HG02852 (cell line): ENCODE data around the gene LRMDA.

Experiments
- ATAC-seq: cut with Tn5 transposase; IDR thresholded peaks from one replicate; pipeline ENCODE4 v1.9.1; 2021; ENCODE audit warnings: mild to moderate bottlenecking, moderate library complexity; ENCODE audit not compliant: unreplicated experiment

The LRMDA gene

DNA sequence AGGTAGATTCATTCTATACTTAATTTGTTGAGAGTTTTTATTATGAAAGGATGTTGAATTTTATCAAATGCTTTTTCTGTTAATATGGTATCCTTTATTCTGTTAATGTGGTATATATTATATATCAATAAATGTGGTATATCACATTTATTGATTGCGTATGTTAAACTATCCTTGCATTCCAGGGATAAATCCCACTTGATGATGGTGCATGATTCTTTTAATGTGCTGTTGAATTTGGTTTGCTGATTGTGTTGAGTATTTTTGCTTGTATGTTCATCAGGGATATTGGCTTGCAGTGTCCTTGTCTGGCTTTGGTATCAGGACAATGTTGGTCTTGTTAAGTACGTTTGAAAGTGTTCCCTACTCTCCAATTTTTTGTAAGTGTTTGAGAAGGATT lies 11.9 kb downstream of the LRMDA start:
- no peak for ATAC-seq

DNA sequence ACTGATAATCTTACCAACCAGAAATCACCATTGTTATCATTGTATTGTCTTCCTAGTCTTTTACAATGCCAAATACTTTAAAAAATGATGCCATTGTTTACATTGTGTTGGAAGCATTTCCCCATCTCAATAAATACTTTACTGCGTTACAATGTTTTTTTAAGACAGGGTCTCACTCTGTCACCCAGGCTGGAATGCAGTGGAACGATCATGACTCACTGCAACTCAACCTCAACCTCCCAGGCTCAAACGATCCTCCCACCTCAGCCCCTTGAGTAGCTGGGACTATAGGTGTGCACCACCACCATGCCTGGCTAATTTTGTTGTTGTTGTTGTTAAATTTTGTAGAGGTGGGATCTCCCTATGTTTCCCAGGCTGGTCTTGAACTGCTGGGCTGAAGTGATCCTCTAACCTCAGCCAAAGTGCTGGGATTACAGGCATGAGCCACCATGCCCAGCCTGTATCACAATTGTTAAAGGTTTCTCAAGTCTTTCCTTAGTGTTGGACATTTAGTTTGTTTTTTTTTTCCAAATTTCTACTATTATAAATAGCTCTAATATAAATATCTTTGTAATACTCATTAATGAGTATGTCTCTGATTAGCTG lies 13.5 kb downstream of the LRMDA start:
- ATAC-seq: no peak

DNA sequence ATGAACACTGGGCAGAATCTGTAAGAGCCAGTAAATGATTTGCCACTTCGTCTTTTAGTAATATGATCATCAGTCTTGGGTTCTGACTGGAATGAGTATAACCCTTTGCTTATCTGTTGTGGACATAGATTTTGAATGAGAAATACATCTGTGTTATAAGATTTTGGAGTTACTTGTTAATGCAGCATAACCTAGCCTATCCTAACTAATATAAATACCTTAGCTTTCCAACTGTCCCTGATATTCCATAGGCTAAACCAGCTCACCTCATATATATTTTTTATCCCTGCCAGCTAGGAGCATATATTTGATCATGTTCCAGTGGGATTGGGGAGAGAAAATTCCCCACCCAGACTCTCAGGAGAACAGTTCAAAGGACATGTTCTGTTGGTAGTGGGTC lies 15.1 kb downstream of the LRMDA start:
- no peak for ATAC-seq

DNA sequence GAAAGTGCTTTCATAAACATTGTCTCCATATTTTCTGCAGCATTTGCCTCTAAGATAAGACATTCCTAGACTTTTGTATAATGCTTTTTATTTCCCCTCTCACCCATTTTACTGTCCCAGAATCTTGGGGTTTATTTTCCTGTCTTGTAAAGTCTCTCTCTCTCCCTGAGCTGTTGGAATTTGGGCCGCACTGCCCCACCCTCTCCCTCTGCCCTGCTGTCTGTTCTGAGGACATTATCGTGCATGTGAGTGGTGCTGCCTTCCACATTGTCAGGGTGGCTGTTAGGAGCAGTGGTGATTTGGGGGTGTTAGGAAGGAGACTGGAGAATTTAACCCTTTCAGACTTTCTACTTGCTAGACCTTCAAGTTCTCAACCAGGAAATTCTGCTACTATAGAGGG lies 16.7 kb downstream of the LRMDA start:
- no peak for ATAC-seq

DNA sequence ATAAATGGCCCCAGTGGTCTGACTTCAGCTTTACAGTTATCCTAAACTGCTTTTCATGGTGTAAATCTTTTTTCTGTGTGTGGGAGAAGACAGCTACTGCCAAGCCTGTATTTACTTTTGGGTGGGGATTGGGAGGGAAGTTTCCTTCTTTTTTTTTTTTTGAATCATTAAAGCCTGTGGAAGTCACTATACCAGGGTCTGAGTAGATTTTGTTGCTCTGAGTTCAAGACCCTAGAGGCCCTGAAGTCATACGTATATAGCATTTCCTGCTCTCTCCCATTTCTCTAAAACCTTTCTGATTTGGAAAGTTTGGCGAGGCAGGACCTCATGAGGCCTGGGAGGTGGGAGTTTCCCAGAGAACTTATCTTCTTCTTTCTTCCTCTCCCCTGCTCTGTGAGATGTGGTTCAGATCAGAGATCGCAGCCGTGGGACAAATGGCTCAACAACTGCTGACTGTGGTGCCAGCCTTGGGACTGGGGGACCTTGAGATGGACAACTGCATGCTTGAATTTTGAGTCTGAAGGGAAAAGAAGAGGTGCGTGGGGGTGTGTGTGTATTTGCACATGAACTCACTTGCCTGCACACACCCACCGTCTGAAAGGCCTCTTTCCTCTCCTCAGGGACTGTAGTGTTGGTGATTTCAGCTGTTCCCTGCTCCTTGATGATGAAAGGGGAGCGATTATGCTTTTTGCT lies 18.1 kb downstream of the LRMDA start:
- no peak for ATAC-seq

DNA sequence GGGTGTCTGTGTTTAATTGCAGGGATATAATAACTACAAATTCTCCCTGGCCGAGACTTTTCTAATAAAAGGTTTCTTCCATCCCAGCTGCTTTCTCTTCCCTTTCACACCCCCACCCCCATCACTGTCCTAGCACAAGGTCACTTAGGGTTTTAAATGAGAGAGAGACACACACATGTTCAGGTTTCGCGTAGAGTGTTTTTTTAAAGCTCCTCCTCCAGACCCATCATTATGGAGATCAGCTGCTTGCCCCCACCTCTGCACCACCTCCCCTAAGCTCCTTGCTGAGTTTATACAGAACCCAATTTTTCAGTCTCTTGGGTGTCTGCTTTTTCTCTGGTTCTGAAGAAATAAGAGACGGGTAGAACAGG lies 18.6 kb downstream of the LRMDA start:
- no peak for ATAC-seq

DNA sequence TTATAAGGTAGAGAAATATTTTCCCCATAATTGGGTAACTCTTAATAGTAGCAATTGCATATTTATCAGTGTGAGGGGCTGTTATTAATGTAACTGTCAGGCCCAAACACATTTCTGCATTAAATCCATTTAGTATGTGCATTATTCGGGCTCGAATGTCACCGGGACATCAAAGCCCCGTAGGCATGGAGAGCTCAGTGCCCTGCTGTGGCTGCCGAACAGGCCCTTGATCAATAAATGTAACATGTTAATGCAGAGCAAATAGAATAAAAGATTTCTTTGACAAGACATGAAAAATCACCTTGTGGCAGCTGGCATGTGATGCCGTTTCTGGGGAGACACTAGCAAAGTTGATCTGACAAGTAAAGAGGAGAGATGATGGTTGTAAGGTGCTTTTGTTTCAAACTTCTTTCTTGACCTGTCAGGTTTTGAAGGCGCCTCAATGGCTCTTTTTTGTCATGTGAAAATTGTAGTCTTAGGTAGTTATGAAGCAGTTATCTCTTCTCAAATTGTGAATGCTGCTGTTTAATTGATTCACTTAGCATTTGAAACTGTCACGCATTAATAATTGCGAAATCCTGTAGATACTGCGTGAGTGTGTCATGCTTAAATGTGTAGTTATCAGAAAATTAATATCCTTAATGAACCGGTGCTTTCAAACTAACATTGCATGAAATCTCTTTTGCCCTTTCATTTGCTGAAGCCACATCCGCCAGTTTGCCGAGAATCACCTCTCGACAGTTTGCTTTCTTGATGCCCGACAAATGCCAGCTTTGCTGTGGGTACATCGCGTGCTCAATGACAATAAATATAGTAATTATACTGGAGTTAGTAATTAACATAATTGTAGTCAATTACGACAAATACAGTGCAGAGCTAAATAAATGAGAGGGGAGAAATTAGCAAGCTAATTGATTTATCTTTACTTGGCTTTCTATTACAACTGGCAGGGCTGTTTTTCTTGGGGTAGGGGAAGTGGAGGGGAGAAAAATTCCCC lies 19.5 kb downstream of the LRMDA start:
- no peak for ATAC-seq

DNA sequence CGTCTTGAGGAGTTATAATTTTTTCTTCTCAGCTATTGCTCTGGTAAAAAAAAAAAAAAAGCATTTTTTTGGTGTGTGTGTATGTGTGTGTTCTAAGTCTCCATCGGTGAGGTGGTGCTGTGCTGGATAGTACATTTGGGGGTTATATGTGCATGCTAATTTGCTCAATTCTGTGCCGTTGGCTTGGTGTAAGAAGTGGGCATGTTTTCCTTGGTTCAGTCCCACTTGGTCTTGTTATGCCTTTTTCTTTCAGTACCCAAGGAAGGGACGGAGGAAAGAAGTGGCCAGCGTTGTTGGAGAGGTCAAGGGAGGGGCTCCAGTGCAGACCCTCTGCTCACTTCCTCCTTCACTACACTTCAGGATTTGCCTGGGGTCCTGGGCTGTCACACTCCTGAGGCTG lies 20.4 kb downstream of the LRMDA start:
- no peak for ATAC-seq

DNA sequence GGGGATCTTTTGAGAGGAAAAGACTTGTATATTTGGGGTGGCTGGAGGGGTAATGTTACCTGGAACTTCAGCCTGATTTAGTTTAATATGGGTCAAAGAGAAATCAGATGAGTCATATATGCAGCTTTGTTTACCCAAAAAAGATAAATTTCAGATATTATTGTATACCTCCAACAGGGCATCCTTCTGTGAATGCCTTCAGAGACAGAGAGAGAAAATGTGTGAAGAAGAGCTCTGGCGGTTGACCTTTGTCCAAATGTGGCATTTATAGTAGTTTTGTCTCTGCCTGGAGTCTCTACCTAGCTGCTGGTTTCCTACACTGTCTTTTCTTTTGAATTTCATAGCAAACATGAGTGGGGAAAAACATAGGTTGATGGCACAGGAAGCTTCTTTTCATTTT lies 21.6 kb downstream of the LRMDA start:
- no peak for ATAC-seq

DNA sequence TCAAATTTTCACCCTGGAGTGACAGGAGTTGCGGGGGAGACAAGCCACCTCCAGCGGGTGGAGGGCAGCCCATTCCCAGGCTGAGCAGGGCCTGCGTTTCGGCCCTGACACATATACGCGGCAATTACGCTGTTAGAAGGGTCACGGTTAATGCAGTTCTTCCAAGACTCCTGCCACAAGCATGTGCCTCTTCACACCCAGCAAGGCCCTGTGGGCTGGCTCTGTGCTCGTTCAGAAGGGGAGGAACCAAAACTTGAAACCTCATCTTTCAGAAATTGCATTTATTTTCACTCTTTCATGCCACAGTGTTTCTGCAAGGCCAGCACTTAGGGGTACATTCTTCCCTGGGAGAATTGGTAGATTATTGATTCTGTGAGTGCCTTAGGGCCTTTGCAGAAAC lies 24.7 kb downstream of the LRMDA start:
- ATAC-seq: no peak

DNA sequence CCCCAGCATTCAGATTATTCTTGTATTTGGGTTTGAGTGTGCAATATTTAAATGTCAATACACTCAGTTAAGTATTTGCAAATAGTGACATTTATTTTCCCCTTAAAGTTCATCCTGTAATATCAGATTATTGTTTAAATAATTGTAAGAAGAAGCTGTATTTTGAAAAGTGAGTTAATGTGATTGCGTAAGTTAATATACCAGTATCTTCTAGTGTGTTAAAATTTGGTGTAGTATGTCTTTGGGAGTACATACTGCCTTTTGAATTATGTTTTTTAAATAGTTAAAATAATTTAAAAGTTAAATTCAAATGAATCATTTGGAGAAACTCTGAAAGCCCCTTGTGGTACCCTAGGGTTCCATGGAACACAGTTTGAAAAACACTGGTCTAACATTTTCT lies 28.6 kb downstream of the LRMDA start:
- ATAC-seq: no peak

DNA sequence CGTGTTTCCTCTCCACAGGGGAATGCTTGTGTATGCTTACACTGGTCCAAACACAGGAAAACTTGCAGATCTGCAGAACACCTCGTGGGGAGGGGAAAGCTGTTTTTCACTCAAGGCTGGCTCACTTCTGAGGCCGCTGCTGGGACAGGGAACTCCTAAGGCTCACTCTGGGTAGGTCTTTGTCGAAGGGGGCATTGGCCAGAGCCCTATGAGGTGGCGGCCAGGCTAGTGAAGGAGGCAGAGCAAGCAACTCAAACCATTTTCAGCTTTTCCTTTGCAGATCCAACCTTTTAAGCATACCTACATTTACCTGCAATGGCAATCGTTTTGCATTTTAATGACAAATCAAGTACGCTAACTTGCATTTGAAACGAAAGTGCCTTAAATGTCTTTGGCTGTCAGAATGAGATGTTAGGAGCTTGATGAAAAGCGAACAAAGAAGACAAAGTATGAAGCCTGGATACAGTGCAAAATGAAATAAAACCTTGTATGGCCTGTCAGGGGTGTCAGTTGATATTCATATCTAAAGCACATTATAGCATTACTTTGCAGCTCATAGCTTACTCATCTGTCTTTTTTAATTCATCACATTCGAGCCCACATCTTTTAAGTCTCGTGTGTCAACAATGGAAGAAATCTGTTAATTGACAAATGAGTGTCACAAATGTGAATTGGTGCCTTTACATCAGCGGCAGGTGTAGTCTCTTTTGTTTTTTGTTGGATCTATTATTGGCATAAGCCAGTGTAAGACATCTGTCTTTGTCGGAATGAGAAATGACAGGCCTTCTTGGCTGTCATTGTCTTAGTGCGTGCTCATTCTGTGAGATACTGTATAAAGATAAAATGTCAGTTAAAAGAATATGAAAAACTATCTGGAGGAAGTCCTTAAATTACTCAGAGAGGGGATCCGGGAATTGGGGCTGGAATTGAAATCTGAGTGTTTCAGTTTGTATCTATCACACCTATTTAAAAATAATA lies 30.5 kb downstream of the LRMDA start:
- no peak for ATAC-seq

DNA sequence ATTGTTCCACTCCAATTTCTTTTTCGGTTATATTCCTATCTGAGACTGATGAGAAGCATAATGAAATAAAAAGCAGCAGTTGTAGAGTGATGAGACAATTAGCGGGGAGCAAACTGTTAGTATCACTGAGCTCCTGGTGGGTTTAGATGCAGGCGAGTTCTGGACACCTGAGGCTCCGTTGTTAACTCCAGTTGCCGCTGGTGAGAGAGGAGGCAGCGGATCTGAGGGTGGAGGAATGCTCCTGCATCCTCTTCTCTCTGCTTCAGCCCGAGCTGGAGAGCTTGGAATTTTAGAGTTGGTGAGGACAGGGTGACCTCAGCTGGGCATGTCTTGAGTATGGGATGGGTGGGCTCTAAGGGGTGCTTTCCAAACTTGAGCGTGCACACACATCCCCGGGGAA lies 31.4 kb downstream of the LRMDA start:
- ATAC-seq: no peak

DNA sequence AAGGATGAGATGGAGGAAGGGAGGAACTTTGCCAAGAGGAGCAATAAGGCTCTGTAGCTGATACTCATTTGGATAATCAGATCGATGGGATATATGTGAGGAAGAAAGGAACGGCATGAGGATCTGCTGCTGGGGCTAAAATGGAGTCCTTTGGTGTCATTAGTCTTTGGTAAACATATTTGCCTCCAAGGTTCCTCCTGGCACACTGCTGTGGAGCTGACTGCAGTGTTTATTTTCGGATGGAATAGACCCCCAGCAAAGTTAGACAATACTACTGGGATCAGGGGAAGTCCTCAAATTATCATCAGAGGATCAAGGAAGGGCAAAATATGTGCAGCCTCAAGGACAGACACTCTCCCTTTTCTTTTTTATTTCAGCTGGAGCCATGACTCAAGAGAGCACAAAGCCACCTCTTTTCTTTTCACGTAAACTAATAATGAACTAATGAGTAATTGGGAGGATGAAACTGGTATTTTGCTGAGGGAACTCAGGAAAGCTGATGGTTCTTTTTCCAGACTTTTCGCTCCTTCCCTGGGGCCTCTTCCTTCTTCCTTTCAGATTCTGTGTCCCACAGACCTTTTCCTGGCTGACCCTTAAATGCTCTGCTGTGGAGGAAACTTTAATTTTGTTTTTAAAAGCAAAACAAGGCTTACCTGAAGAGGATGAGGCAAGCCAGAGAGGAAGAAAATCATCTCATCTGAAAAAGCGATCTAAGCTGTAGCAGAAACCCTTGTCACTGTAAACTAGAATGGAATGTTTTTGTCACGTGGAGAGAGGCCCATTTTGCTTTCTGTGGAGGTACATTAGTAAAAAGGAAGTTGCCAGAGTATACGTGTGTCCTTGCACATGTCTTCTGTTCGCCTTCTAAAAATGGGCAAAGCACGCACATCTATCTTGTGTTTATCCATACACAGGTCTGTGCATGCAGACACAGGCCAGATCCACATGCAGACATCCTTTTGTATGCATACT lies 33.3 kb downstream of the LRMDA start:
- ATAC-seq: no peak

DNA sequence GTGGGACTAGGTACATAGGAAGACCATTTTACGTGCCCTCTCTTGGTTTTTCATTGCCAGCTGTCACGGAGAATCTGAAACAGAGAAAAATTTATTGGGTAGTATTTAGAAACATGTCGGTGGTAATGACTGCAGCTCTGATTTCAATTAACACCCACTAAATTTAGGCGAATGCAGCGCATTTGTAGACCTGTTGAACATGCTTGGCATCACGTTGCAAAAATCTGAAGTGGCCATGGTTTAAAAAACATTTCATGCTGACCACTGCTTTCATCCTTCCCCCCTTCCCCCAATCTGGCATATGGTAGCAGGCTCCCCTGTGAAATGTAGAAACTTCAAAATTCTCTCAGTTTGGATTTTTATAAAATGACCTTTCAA lies 34.0 kb downstream of the LRMDA start:
- no peak for ATAC-seq

DNA sequence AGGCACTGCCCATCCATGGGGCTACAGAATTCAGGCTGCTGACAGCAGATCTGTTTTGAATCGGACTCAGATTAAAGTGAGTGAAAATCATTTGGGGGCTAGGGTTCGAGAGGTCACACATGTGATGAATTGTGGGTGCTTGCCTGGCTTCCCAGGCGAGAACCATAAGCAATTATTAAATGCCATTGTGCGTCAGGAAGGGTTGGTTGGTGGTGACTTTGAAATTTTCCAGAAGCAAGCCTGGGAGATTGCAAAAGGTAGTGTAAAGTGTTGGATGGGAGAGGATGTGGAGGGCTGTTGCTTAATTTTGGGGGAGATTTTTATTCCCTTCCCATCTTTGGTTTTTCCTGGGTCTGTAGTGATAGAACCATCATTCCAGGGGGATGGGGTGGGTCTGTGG lies 34.6 kb downstream of the LRMDA start:
- ATAC-seq: no peak

DNA sequence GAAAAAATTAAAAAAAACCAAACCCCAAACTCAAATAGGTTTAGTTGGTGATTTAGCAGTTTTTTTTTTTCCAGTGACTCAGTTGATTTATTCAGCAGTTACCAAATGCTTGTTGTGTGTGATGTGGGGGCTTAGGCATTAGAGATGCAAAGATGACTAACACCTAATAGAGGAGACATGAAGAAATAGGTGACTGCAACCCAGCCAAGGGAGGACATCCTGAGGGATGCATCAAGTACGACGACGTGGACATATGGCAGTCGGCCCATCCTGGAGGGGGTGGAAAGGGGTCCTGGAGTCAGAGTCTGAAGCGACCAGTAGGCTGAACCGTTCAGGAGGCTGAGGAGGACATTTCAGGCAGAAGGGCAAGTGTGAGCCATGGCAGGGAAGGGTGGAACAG lies 35.5 kb downstream of the LRMDA start:
- ATAC-seq: no peak

DNA sequence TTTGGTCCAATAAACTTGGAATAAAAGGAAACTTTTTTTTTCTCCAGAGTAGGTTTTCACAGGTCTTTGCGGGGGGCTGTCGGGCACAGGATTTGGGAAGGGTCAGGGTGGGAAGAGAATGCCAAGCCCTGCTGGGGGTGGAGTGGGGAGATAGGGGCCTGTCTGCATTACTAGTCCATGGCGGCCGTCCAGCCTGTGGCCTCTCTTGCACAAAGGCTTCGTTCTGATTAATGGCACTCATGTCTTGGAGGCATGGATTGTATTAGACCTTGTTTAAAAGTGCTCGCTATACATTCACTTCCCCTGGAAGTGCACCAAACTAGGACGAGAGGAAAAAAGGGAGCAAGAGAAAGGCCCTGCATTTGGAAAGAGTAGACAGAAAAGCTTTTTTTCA lies 37.2 kb downstream of the LRMDA start:
- no peak for ATAC-seq

DNA sequence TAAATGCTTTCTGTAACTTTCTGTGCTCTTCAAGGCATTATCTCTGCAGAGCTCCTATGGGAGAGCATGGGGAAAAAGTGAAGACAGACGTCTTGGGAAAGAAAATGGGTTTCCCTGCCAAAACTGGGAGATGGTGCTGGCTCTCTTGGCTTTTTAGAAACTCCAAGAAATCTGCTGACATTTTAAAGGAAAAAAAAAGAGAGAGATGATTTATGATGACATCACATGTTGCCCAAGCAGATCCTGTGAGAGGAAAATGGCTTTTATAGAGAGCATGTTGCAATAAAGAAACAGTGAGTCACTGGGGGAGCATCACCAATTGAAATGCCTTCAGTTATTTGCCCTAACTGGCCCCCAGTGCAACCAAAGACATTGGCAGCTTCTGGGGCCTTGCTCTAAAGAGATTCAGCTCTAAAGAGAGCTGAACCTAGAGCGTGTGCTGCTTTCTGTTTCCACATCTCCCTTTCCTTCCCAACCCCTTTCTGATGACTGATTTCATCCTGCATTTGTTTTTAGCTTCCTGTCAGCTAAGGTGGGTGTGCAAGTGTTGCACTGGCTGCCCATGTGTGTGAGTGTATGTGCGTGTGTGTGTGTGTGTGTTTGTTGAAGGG lies 37.7 kb downstream of the LRMDA start:
- ATAC-seq: no peak
